ENCODE results near the gene SEC14L5. TPM values are rescaled to one million over a fixed set of nuclear protein-coding genes. Genes with fewer than 3 reads are reported as not detected.

Gene SEC14L5
- total RNA-seq, 1 experiment from 2014 or later: 0.27 TPM

DNA sequence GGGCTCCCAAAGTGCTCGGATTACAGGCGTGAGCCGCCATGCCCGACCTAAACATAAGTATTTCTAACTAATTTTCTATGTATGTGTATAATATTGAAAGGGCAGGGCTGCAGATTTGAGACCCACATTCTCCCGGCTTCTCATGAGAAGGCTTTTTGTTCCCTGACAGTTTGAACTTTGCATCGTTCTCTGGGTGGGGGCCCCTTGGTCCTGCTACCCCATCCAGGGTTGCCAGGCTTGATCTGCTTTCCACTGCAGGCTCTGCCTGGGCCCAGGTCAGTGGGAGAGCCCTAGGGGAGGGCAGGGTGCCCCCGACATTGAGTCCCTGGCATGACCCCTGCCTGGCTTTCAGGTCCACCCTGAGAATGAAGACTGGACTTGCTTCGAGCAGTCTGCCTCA, 32.3 kb downstream of the SEC14L5 start:
- no peaks in the 10 kb centered on the region for H4K20me1 ChIP-seq (ENCODE audit: insufficient read depth)
- CTCF ChIA-PET: no interaction called here

DNA sequence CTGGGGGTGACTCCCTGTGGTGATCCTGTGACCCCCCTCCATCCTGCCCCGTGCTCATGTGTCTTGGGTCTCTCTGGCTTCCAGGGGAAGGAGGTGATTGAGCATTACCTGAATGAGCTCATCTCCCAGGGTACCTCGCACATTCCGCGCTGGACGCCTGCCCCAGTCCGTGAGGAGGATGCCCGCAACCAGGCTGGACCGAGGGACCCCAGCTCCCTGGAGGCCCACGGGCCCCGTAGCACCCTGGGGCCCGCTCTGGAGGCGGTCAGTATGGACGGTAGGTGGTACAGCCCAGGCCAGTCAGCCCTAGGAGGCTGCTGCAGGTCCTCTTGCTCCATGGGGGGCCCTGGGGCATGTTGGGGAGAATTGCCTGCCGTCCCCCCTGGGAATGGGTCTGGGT, 33.6 kb downstream of the SEC14L5 start:
- Histone ChIP-seq H3K79me2 (ENCODE audit: insufficient read depth, low read length) (no peaks in the 10 kb centered on the region), H3K9ac (ENCODE audit: low read length) (no peak overlapping the region), H3K36me3 (ENCODE audit: control insufficient read depth in 1 of 2, insufficient read depth in 2 of 2, low read length in 2 of 2) (no peaks in the 10 kb centered on the region), H3K27me3 (ENCODE audit: insufficient read depth, low read length) (no peaks in the 10 kb centered on the region), H3K4me1 (ENCODE audit: control insufficient read depth in 1 of 2, insufficient read depth in 2 of 2, low read length in 2 of 2) (no peaks in the 10 kb centered on the region), H2AFZ (ENCODE audit: low read depth, low read length, poor library complexity, severe bottlenecking) (no peak overlapping the region), H3K4me3 (replicated peaks in 1 of 2; ENCODE audit: low read depth in 1 of 2, low read length in 2 of 2) (no peak overlapping the region), H3K4me2 (ENCODE audit: low read length) (no peak overlapping the region), H3K27ac (ENCODE audit: low read depth, low read length) (no peak overlapping the region), H3K9me3 (ENCODE audit: control insufficient read depth in 1 of 2, insufficient read depth in 1 of 2, low read depth in 1 of 2, low read length in 2 of 2) (no peaks in the 10 kb centered on the region), H4K20me1 (ENCODE audit: insufficient read depth) (no peaks in the 10 kb centered on the region), H3K9me2 (ENCODE audit: insufficient read depth) (no peaks in the 10 kb centered on the region)
- POLR2A ChIA-PET: no interaction called here
- no peak for ATAC-seq
- no TSS peak for BruUV-seq (replicated peaks)
- intact Hi-C loops (cut with micrococcal nuclease): no loop called here
- RAD21 ChIA-PET (ENCODE audit: low non-redundant PET in 1 of 2, low total read pairs in 2 of 2, uncharacterized antibody in 2 of 2, unreplicated experiment in 2 of 2): no interaction called here
- CTCF ChIA-PET: no interaction called here
- TF ChIP-seq TCF7L2 (IDR thresholded peaks at IDR 0.05; ENCODE audit: borderline replicate concordance, extremely low read depth, insufficient read depth, insufficient read length): no peak
- TF ChIP-seq RAD21 (IDR thresholded peaks at IDR 0.05; ENCODE audit: low read depth): no peak
- no peak for TF ChIP-seq SRF (IDR thresholded peaks at IDR 0.05; ENCODE audit: low read depth)
- TF ChIP-seq SP1 (IDR thresholded peaks at IDR 0.05; ENCODE audit: low read depth): no peak
- TF ChIP-seq ZFX (IDR thresholded peaks at IDR 0.05): no peak
- DNase-seq (ENCODE audit: low read depth, low spot score): no peak

More for the DNA sequence above, 32.3 kb downstream of the SEC14L5 start:
- TF ChIP-seq YY1 (IDR thresholded peaks at IDR 0.05; ENCODE audit: extremely low read depth, insufficient replicate concordance, low read depth, low read length) (no peak), CEBPB (IDR thresholded peaks at IDR 0.05; ENCODE audit: low read depth) (no peak), JUND (IDR thresholded peaks at IDR 0.05) (no peak), EGR1 (IDR thresholded peaks at IDR 0.05; ENCODE audit: low read depth) (no peak), SIN3A (IDR thresholded peaks at IDR 0.05; ENCODE audit: low read depth) (no peak), CBX3 (IDR thresholded peaks at IDR 0.05; ENCODE audit: low read depth) (no peak), SRF (IDR thresholded peaks at IDR 0.05; ENCODE audit: low read depth) (no peak)
- TF ChIP-seq, protein P1, sequence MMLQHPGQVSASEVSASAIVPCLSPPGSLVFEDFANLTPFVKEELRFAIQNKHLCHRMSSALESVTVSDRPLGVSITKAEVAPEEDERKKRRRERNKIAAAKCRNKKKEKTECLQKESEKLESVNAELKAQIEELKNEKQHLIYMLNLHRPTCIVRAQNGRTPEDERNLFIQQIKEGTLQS (IDR thresholded peaks at IDR 0.05): no peak
- H3K4me1 ChIP-seq (ENCODE audit: control insufficient read depth in 1 of 2, insufficient read depth in 2 of 2, low read length in 2 of 2): no peaks in the 10 kb centered on the region
- H2AFZ ChIP-seq (ENCODE audit: low read depth, low read length, poor library complexity, severe bottlenecking): no peak overlapping the region
- no peaks in the 10 kb centered on the region for H3K79me2 ChIP-seq (ENCODE audit: insufficient read depth, low read length)
- H3K36me3 ChIP-seq (ENCODE audit: control insufficient read depth in 1 of 2, insufficient read depth in 2 of 2, low read length in 2 of 2): no peaks in the 10 kb centered on the region
- no peaks in the 10 kb centered on the region for H3K9me3 ChIP-seq (ENCODE audit: control insufficient read depth in 1 of 2, insufficient read depth in 1 of 2, low read depth in 1 of 2, low read length in 2 of 2)
- H3K4me3 ChIP-seq (replicated peaks in 1 of 2; ENCODE audit: low read depth in 1 of 2, low read length in 2 of 2): no peak overlapping the region
- DNase-seq (ENCODE audit: low read depth, low spot score) (no peak), ATAC-seq (no peak)
- H3K9ac ChIP-seq (ENCODE audit: low read length): no peak overlapping the region
- RAD21 ChIA-PET (ENCODE audit: low non-redundant PET in 1 of 2, low total read pairs in 2 of 2, uncharacterized antibody in 2 of 2, unreplicated experiment in 2 of 2): no interaction called here
- H3K27ac ChIP-seq (ENCODE audit: low read depth, low read length): no peak overlapping the region
- no peaks in the 10 kb centered on the region for H3K9me2 ChIP-seq (ENCODE audit: insufficient read depth)
- H3K4me2 ChIP-seq (ENCODE audit: low read length): no peak overlapping the region
- POLR2A ChIA-PET: no interaction called here
- BruUV-seq (replicated peaks): no TSS peak
- intact Hi-C loops (cut with micrococcal nuclease): no loop called here
- no peaks in the 10 kb centered on the region for H3K27me3 ChIP-seq (ENCODE audit: insufficient read depth, low read length)
